Activated naive CD4-positive, alpha-beta T cell treated with anti-CD3 and anti-CD28 coated beads, Interleukin-2, amount 50 U/mL, for 72 hours (primary cell): ENCODE results near the gene FBLN5. TPM values are rescaled to one million over a fixed set of nuclear protein-coding genes. Genes with fewer than 3 reads are reported as not detected.
A peak's percentile ranks its signal among the peaks of the same experiment; 100 is the strongest.
"Not testable (repeated sequence)": the region's sequence is repeated elsewhere in the genome, so short reads cannot be mapped to it uniquely, and the experiment has no call there.

Experiments used
- ATAC-seq, 2 donors: fragments of 150-1000 bp; cut with Tn5 transposase; 2 replicates each; pipeline ENCODE4 v1.10.0; 2021; ENCODE audit warnings: mild to moderate bottlenecking in 2 of 2, moderate library complexity in 2 of 2
- DNase-seq, 2 donors: peaks; one replicate each; pipeline ENCODE4 v3.0.0; 2021 to 2022; ENCODE audit warnings: low spot score in 2 of 2
- H3K27ac Mint-ChIP-seq, 2 donors: one replicate each; pipeline ENCODE4 v1.8.0; 2022; ENCODE audit warnings: mild to moderate bottlenecking in 2 of 2, mixed read lengths in 2 of 2
- H3K36me3 Mint-ChIP-seq, 2 donors: one replicate each; pipeline ENCODE4 v1.8.0; 2022; ENCODE audit warnings: mixed read lengths in 2 of 2
- H3K9me3 Mint-ChIP-seq, 2 donors: one replicate each; pipeline ENCODE4 v1.8.0; 2022; ENCODE audit warnings: mixed read lengths in 2 of 2
- total RNA-seq, 2 donors: library from RNA; stranded (reverse); gene quantifications; one replicate each; pipeline ENCODE4 v1.2.3, GENCODE V29; 2022

The FBLN5 gene
- total RNA-seq, 2 donors from 2014 or later = 0.41 to 2.7 TPM

- Mint-ChIP-seq H3K36me3 (no peaks in the 10 kb centered on the region), H3K9me3 (no peaks in the 10 kb centered on the region), H3K27ac (no peak overlapping the region)
- DNase-seq = no peak
- ATAC-seq = no peak
Measured at GRCh38 chr14:91882776-91883175, 64.7 kb downstream of the FBLN5 start.

GRCh38 chr14:91882369-91882768, 65.1 kb downstream of the FBLN5 start:
- H3K36me3 Mint-ChIP-seq = no peaks in the 10 kb centered on the region
- ATAC-seq (no peak), DNase-seq (no peak)
- H3K9me3 Mint-ChIP-seq = no peaks in the 10 kb centered on the region
- no peak overlapping the region for H3K27ac Mint-ChIP-seq

DNA sequence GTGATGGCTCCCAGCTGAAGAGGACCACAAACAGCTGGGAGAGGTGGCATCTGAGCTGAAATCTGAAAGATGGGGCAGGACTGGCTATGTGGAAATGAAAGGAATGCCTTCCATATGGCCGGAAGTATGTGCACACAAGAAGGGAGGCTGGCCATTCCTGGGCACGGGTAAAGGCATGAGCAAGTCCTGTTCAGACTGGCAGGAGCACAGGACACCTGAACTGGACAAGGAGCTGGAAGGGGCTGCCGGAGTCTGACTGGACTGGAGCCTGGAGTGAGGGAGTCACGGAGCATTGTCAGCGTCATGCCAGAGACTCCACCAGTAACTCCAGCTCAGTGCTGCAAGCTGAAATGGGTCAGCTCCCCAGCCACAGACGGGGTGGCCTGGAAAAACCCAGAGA, 68.3 kb downstream of the FBLN5 start:
- H3K9me3 Mint-ChIP-seq = no peaks in the 10 kb centered on the region
- no peak for DNase-seq
- H3K27ac Mint-ChIP-seq = no peak overlapping the region
- ATAC-seq = no peak
- H3K36me3 Mint-ChIP-seq = no peaks in the 10 kb centered on the region

- H3K36me3 Mint-ChIP-seq = no peaks in the 10 kb centered on the region
- H3K27ac Mint-ChIP-seq = no peak overlapping the region
- ATAC-seq (no peak), DNase-seq (no peak)
- H3K9me3 Mint-ChIP-seq = no peaks in the 10 kb centered on the region
Measured at GRCh38 chr14:91878274-91878673, 69.2 kb downstream of the FBLN5 start.

- no peak for ATAC-seq
- Mint-ChIP-seq H3K27ac (no peak overlapping the region), H3K9me3 (no peaks in the 10 kb centered on the region)
Measured at GRCh38 chr14:91877376-91877915, 70.0 kb downstream of the FBLN5 start.

GRCh38 chr14:91876492-91876891, 71.0 kb downstream of the FBLN5 start:
- no peaks in the 10 kb centered on the region for H3K36me3 Mint-ChIP-seq
- H3K9me3 Mint-ChIP-seq = no peaks in the 10 kb centered on the region
- DNase-seq (no peak), ATAC-seq (no peak)
- H3K27ac Mint-ChIP-seq = no peak overlapping the region

More at GRCh38 chr14:91877376-91877915, 70.0 kb downstream of the FBLN5 start:
- DNase-seq = no peak
- H3K36me3 Mint-ChIP-seq = no peaks in the 10 kb centered on the region

DNA sequence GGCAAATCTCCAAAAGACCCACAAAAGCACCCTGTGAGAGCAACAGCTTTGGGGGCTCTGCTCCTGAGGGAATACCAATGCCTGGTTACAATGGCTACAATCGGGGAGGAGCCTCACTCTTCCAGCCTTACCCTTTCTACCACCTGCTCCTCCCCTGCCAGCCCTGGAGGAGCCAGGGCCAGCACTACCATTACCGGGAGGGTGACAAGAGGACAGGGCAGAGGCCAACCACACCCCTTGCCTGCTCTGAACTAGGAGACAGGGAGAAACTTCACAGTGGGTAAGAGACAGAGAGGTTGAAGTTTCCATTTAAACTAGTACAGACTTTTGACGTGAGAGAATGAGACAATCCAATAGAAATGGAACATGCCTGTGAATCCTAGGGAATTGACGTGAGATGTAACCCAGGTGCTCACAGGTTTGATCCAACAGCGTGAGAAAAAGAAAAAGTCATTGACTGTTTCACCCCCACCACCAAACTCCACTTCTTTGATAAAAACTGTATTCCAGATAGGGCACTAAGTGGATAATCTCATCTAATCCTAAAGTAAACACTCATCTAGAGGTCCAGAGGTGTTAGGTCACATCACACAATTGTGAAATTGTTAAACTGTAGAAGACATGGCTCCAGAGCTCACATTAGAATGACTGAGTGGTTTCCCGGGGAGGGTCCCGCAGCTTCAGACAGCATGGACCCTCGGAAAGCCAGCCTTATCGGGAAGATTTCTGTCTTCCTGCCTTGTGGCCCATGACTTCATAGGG, 71.8 kb downstream of the FBLN5 start:
- Mint-ChIP-seq H3K9me3 (no peaks in the 10 kb centered on the region), H3K27ac (peak overlapping the region; percentile 36 to 88), H3K36me3 (no peaks in the 10 kb centered on the region)
- DNase-seq = no peak
- ATAC-seq = no peak

DNA sequence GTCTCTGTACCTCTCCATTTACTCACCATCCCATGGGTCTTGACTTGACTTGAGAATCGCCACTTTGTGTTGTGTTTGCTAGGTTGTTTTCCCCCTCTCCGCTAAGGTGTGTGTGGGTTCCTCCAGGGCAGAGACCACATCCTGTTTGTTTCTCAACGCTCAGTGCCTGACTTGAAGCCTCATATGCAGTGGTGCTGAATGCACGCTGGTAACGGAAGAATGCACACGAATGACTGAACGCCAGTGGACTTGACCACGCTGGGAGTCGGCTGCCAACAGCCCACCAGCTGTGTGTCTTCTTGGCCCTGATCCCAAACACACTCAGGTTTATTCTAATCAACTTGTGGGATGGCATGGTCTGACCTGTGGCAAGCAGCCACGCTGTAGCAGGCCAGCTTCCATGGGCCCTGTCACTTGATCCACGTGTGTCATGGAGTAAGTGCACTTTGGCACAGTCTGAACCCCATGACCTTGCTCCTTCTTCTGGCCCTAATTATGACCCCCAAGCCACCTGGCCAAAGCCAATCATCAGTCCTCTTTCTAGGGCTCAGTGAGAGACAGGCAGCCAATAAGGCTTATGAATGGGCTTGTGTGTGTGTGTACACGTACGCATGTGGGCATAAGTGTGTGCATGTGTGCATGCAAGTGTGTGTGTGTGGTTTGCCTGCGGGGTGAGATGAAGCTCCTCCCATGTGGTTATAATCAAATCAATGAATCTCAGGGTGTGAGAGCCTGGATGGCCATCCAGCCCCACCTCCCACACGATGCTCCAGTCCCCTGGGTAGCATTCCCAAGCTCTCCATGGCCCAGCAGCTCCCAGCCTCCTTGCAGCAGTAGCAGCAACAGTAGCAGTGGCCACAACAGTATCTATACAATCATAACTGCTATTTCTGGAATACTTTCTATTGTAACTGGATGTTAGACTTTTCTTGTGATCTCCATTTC, 73.8 kb downstream of the FBLN5 start:
- no peaks in the 10 kb centered on the region for H3K9me3 Mint-ChIP-seq
- H3K27ac Mint-ChIP-seq = peak overlapping the region; percentile 79 to 95
- DNase-seq (peak; percentile 68 to 75), ATAC-seq (peak; percentile 64 to 86)
- no peaks in the 10 kb centered on the region for H3K36me3 Mint-ChIP-seq

DNA sequence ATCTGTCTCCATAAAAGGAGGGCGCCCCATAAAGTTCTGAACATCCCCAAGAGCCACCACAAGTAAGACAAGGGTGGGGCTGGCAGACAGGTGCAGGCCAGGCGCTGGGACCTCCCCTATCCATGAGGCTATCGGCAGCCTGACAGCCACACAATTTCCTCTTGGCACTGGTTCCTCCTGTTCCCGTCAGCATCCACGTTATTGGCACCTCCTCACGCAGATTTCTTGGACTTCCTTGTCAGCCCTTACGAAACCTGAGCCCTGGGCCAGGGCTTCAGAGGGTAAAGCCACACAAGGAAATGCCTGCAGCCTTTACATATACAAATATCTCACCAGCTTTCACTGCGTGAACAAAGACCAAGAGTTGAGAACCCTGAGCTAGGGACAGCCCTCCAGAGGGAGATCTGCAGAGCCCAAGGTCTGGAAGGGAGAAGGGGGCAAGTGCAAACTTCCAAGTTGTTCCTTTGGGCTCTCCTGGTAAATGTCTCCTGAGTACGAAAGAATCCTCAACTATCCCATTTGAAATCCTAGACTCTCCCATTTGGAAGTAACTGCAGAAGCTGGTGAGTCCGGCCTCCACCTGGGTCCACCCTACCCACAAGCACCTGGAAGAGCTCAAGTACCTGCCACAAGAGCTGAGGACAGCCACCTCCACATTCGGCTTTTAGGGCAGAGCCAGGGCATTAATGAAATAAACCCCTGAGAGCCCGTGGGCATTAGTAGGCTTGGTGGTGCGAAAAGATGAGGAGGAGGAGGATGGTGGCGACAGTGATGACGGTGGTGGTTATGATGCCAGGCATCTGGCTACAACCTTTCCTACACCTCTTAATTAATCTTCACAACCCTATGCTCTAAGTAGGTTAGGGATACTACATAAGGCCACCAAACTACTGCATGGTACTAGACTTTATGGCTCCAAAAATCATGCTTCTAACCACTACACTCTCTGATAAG, 74.7 kb downstream of the FBLN5 start:
- ATAC-seq (peak in 1 of 2 donors; percentile 26), DNase-seq (peak in 1 of 2 donors; percentile 57)
- no peaks in the 10 kb centered on the region for H3K9me3 Mint-ChIP-seq
- no peaks in the 10 kb centered on the region for H3K36me3 Mint-ChIP-seq
- H3K27ac Mint-ChIP-seq = peak overlapping the region; percentile 79 to 95

GRCh38 chr14:91872011-91872501, 75.4 kb downstream of the FBLN5 start:
- Mint-ChIP-seq H3K9me3 (no peaks in the 10 kb centered on the region), H3K36me3 (no peaks in the 10 kb centered on the region), H3K27ac (peak overlapping the region; percentile 79 to 95)
- DNase-seq (peak in 1 of 2 donors; percentile 36), ATAC-seq (peak; percentile 21 to 34)

DNA sequence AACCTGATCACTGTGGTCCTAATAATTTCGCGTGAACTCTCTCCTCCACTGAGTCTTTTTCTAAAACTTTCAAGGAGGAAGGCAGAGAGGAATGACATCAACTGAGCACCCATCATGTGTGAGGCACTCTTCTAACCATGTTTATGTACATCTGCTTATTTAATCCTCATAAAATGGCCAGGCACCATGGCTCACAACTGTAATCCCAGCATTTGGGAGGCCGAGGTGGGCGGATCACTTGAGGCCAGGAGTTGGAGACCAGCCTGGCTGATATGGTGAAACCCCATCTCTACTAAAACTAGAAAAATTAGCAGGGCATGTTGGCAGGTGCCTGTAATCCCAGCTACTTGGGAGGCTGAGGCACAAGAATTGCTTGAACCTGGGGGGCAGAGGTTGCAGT, 76.1 kb downstream of the FBLN5 start:
- DNase-seq, H3K36me3 Mint-ChIP-seq, H3K9me3 Mint-ChIP-seq, ATAC-seq: not testable (repeated sequence)
- H3K27ac Mint-ChIP-seq = peak overlapping the region; percentile 14 to 79

DNA sequence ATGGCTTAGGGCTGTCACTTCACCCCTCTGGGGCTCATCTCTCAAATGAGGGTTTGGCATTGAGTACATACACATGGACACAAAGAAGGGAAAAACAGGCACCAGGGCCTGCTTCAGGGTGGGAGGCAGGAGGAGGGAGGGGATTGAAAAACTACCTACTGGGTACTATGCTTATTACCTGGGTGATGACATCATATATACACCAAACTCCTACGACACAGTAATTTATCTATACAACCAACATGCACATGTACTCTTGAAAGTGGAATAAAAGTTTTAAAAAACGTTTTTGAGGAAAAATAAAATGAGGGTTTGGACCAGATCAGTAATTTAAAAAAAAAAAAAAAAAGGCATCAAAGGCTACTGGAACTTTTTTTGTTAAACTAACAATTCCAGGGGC, 76.6 kb downstream of the FBLN5 start:
- DNase-seq (no peak), ATAC-seq (no peak)
- H3K36me3 Mint-ChIP-seq = no peaks in the 10 kb centered on the region
- no peaks in the 10 kb centered on the region for H3K9me3 Mint-ChIP-seq
- peak overlapping the region; percentile 88 to 95 for H3K27ac Mint-ChIP-seq

DNA sequence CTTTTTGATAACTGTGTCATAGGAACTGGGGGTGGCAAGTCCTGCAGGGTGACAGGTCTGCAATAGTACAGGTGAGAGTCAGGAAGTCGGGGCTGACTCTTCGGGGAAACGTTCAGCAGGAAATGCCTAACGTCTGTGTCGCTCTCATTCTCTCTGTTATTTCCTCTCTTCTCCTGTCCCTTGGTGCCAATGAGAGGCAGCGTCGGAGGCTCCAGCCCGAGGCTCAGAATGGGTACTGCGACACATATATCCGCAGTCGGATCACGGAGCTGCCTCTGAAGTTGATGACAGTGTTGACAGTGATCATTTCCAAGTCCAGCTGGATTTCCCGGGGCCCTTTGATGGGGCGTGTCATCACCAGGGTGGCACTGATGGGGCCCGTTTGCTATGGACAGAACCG, 77.5 kb downstream of the FBLN5 start:
- no peaks in the 10 kb centered on the region for H3K9me3 Mint-ChIP-seq
- H3K27ac Mint-ChIP-seq = peak overlapping the region; percentile 95 to 98
- DNase-seq (peak; percentile 44 to 66), ATAC-seq (peak; percentile 24 to 55)
- no peaks in the 10 kb centered on the region for H3K36me3 Mint-ChIP-seq

DNA sequence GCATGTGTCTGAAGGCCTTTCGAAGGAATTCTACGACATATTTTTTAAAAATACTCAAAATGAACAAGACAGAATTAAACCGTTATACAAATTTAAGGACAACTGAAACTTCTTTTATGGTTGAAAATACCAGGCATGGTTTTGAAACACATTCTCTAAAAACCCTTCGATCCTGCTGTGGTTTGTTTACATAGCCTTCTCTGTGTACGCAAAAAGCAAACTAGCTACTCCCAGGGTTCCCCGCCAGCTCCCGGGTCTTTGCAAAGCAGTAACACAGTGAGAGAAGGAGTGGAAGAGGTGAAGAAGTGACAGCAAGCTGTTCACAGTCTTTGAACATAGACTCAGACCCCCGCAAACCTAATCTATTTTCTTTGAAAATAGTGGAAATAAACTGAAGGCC, 77.9 kb downstream of the FBLN5 start:
- DNase-seq (no peak), ATAC-seq (no peak)
- H3K27ac Mint-ChIP-seq = peak overlapping the region; percentile 95 to 98
- H3K9me3 Mint-ChIP-seq = no peaks in the 10 kb centered on the region
- no peaks in the 10 kb centered on the region for H3K36me3 Mint-ChIP-seq

- H3K36me3 Mint-ChIP-seq = peaks cover 0 to 6% of the 10 kb centered on the region in 2 donors
- peak in 1 of 2 donors; percentile 43 for DNase-seq
- no peaks in the 10 kb centered on the region for H3K9me3 Mint-ChIP-seq
- peak; percentile 58 to 59 for ATAC-seq
- H3K27ac Mint-ChIP-seq = peak within 1 kb of the TSS; percentile 95 to 96
Measured at GRCh38 chr14:91867316-91867988, 80.0 kb downstream of the FBLN5 start, which contains the start of gene TC2N. TC2N (minus strand) TSS chr14:91867536; CDS start chr14:91813769, 53,767 bp downstream.
